GM21447 (cell line): Measurements from ENCODE around the gene IDH3G.

Experiments used
- ATAC-seq: cut with Tn5 transposase; IDR thresholded peaks from one replicate; pipeline ENCODE4 v1.9.1; 2021; ENCODE audit not compliant: unreplicated experiment

IDH3G gene

GRCh38 chrX:153736071-153736820 lies 57.9 kb downstream of the IDH3G start:
- ATAC-seq: no peak
